IPS-11a (cell line): ENCODE results near the gene EGFL7.

Experiments
- H3K4me3 ChIP-seq: one replicate; pipeline ENCODE4 v1.5.1; 2013; ENCODE audit warnings: low read depth, low read length, control low read depth

EGFL7 gene

GRCh38 chr9:136662656-136663581 lies at the start of gene EGFL7:
Gene EGFL7 (plus strand): TSS chr9:136662916. CDS start chr9:136668283, 5,367 bp downstream.
- H3K4me3 ChIP-seq: no peak within 1 kb of the TSS

DNA sequence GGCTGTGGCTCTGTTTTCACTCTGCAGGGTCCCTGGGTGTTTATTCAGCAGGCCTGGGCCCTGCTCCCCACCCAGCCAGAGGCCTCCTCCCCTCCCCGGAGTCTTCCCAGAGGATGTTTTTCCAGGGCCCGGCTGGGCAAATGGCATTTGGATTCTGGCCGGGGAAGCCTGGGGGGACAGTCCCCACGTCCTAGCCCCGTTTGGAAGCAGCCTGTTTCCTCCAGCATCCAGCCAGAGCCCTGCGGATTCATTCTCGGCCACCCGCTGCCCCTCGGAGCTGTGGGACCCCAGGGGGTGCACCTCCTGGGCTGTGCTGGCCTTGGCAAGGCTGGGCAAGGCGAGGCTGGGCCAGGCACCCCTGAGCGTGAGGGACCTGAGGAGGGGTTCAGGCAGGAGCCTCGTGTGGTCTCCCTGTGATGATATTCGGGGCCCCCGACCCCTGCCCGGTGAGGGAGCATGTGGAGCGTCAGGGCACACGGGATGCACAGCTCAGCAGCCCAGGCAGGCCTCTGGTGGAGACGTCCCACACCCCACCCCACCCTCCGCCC lies 48.8 kb upstream of the EGFL7 start:
- H3K4me3 ChIP-seq: no peak overlapping the region

DNA sequence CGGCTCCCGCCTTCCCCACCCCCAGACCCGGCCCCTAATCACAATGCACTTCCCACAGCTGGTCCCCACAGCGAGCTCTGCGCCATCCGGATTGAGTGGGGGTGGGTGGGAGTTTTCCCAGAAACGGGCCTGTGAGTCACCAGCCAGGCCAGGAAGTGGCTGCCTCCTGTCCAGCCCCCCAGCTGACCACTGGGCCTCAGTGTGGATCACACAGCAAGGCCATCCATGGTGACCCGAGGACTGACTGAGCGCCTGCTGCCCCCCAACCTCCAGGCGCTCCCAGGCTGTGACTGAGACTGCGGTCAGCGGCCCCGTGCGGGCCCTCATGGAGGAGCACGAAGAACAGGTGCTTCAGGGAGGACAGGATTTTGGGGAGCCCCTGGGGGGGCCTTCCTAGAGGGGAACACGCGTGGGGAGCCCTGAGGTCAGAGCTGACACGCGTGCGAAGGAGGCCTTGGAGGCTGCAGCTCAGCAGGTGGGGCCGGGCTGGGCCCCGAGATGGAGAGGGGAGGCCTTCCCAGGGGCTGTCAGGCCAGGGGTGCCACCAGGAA lies 48.3 kb upstream of the EGFL7 start:
- no peak overlapping the region for H3K4me3 ChIP-seq

DNA sequence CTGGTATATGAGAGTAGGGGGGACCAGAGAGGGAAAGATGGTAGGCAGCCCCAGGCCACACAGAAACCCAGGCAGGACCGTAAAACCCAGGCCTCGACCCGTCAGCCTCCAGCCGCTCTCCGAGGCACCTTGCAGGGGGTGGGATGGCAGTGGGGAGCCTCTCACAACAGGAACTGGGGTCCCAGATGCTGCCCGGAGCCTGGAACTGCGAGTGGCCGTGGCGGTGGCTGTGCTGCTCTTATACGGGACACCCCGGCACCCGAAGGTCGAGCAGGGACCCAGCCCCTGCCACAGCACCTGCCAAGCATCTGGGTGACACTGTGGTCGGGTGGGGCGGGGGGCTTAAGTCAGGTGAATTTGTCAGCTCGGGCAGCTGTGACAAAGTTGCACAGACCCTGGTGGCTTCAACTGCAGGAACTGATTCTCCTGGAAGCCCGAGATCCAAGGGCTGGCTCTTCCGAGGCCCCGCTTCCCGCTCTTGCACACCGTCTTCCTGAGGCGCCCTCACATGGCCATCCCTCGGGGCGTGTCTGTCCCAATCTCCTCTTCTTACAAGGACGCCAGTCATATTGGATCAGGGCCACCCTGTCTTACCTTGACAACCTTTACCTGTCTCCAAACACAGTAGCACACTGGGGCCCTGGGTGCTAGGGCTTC lies 47.6 kb upstream of the EGFL7 start:
- H3K4me3 ChIP-seq: no peak overlapping the region

DNA sequence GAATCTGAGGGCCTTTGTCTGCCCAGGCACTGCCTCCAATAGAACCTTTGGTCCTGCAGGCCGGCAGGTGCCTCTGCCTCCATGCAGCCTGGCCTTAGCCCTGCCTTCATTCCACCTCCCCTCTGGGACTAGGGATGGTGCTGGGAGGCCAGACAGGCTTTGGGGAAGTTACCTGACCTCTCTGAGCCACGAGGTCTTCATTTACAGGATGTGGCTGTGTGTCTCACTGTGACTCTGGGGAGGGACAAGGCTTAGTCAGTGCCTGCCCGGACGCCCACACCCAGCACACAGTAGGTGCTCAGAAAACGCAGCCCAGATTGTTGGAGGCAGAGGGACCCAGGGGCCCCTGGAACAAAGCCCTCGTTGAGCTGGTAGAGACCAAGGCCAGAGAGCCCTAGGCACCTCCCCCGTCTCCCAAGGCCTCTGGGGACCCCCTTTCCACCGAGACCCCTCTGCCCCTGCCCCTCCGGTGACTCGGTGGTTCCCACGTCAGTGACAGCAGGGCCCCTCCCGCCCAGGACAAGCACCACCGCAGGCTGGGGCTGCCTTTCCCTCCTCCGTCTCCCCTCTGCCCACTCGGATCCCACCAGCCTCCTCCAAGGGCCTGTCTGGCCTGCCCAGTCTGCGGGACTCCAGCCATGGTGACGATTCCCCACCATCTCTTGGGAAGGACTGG lies 46.9 kb upstream of the EGFL7 start:
- no peak overlapping the region for H3K4me3 ChIP-seq

GRCh38 chr9:136616307-136616635 lies 46.4 kb upstream of the EGFL7 start:
- no peak overlapping the region for H3K4me3 ChIP-seq

GRCh38 chr9:136616948-136617695 lies 45.6 kb upstream of the EGFL7 start:
- H3K4me3 ChIP-seq: no peak overlapping the region

- H3K4me3 ChIP-seq: no peak overlapping the region
Observed at GRCh38 chr9:136617746-136618579, 44.8 kb upstream of the EGFL7 start.

DNA sequence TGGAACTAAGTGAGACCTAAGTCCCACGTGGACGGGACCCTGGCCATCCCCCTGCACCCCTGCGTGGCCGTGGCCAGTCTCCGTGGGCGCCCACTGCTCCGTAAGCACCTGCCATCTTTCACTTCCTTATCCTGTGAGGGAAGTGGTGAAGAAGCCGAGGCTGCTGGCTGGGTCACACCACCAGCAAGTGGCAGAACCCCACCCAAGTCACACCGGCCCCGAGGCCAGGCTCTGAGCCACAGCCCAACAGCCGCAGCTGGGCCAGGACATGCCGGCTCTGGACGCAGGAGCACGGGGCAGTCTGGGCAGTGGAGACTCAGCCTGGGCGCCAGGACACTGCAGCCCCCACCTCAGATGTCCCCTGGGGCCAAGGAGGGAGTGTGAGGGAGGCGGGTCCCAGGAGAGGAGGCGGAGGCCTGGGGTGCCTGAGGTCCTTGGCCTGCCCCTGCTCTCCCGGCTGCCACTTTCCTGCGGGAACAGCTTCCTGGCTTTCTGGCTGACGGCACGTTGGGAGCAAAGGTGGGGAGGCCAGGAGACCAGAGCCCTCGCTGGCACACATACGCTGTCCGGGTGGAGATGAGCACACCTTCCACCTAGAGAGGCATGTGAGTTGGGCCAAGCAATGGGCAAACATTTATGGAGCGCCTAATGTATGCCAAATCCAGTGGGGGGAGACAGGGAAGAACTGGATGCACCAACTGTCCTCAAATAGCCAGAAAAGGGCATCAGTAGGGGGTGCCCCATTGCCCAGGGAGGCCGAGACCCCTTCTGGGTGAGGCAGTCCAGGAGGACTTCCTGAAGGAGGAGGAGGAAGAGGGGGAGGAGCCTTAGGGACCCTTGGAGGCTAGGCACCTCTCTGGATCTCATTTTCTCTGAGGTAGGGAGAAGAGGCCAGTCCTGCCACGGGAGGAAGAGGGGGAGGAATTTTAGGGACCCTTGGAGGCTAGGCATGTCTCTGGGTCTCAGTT lies 43.9 kb upstream of the EGFL7 start:
- no peak overlapping the region for H3K4me3 ChIP-seq

- H3K4me3 ChIP-seq: no peak overlapping the region
Observed at GRCh38 chr9:136619742-136620440, 42.8 kb upstream of the EGFL7 start.

DNA sequence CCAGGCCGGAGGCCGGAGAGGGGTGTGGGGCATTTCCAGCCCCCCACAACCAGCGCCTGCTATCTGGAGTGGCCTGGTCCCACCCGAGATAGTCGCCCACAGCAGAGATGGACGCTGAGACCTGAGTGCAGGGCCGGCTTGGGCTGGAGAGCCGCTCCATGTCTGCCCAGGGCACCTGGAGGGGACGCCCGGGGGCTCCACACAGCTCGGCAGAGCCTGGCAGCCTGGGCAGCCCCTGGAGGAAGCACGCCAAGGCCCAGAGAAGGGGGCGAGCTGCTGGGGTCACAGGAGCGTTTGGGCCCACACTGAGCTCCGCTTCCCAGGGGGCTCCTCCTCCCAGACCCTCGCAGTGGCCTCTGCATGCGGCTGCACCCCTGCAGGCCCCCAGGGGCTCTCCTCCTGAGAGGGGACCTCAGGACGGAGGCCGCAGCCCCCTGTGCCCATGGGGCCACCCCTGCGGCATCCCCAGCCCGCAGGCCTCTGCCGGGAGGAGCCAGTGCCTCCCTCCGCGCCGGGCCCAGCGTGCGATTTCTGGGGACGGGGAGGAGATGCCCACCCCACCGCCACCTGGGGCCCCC lies 42.2 kb upstream of the EGFL7 start:
- no peak overlapping the region for H3K4me3 ChIP-seq

- H3K4me3 ChIP-seq: no peak overlapping the region
Observed at GRCh38 chr9:136621019-136621733, 41.5 kb upstream of the EGFL7 start.

GRCh38 chr9:136621734-136622093 lies 41.0 kb upstream of the EGFL7 start:
- no peak overlapping the region for H3K4me3 ChIP-seq

DNA sequence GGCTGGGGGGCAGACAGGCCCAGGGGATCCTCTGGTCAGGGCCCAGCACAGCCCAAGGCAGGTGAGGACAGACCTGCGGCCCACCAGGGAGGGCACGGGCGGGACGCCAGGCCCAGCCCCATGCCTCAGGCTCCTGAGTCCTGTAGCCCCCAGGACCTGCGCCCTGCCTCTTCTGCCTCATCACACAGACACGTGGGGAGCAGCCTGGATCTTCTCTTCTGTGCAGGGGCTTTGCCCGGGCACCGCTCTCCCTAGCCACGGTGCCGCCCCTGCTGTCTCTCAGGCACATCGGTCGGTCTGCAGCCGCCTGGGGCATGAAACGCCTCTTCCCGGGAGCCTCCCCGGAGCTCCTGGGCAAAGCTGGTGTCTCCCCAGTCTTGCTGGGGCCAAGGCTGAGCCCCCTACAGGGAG lies 40.2 kb upstream of the EGFL7 start:
- H3K4me3 ChIP-seq: no peak overlapping the region

GRCh38 chr9:136623016-136623841 lies 39.5 kb upstream of the EGFL7 start:
- no peak overlapping the region for H3K4me3 ChIP-seq

DNA sequence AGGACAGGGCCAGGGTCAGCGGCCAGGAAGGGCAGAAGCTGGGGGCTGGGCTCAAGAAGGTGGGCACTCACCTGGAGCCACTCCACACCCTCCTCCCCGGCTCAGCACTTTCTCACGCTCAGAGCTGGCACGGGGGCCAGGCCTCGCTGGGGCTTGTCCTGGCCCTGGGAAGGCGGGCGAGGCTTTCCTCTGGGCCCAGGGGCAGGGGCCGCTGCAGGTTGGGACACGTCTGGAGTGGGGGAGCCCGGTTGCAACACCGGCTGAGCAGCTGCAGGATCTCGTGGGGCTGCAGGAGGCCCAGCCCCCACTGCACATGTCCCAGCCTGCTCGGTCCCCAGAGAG lies 38.9 kb upstream of the EGFL7 start:
- H3K4me3 ChIP-seq: no peak overlapping the region
